A673 (cell line): Measurements from ENCODE around the gene MRPL28.
A peak's percentile ranks its signal among the peaks of the same experiment; 100 is the strongest.

Source experiments
- CTCF ChIP-seq: fragments of 300-800, 200-600 bp; sonication (generic); conservative IDR thresholded peaks from 2 replicates; pipeline ENCODE4 v1.5.1; 2017; ENCODE audit warnings: low read depth, mild to moderate bottlenecking, antibody characterized with exemption, low read length, moderate library complexity, mixed read lengths
- EZH2 ChIP-seq: fragments of 200-600 bp; sonication (generic); IDR thresholded peaks from 2 replicates; pipeline ENCODE4 v1.6.1; 2017; ENCODE audit warnings: borderline replicate concordance, low read depth, mild to moderate bottlenecking, mixed read lengths, antibody characterized with exemption, low read length; ENCODE audit not compliant: poor library complexity, severe bottlenecking

GRCh38 chr16:397736-398332 lies 27.5 kb upstream of the MRPL28 start:
- TF ChIP-seq CTCF (peak; percentile 40; the same call in 1 of the 2 replicates), EZH2 (no peak)
